C1 segment of cervical spinal cord (tissue), 14 donors: ENCODE data around the gene CTPS2.
A peak's percentile ranks its signal among the peaks of the same experiment; 100 is the strongest.

Experiments used
- DNase-seq, 14 donors: peaks; one replicate each; lab custom pipeline; 2025; lab: John Stamatoyannopoulos, UW

The CTPS2 gene

DNA sequence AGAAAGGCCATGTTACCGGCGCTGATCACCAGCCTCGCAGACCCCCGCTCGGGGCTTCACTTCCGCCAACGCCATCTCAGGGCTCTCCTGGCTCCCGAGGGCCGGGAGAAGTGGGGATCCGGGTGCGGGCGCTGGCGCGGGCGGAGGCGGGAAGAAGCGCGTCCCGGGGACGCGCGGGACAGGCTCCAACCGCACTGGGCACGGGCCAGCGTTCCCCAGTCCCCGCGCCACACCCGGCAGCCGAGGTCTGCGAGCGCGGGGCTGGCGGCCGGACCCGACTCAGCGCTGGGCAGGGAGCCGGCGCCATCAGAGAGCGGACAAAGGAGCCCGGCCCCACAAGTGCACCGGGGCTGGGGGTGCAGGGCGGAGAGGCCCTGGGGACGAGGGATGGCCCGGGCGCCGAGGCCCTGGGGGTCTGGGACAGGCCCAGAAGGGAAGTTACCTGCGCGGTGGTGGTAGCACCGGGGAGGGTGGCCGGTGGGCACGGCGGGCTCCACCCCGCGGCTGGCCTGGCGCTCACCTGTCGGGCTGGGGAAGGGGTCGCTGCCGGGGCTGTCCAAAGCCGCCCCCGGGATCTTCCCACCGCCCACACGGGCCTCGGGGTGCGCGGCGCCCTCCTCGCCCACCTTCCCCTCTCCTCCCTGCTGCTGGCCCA, 449 bp downstream of the CTPS2 start:
- peak in 8 of 14 donors; percentile 4 to 36 (median 23) for DNase-seq

DNA sequence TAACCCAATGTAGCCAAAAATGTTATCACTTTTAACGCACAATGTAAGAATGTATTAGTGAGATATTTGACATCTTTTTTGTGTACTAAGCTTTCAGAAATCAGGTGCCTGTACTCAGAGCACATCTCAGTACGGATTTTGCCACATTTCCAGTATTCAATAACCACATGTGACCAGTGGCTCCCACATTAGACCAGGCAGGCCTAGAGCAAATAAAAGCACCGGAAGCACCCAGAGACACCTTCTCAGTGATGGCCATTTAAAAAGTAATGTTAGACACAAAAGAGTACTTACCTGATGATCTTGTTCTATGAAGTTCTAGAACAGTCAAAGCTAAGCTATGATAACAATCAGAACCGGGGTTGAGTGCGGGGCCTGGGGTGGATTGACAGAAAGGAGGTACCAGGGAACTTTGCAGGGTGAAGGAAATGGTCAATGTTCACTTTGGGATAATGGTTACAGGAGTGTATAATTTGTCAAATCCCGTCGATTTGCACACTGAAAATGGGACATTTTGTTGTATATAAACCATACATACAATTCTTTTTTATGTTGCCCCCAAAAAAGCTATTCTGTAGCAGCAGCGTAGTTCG, 1.2 kb downstream of the CTPS2 start:
- peak in 2 of 14 donors; percentile 6 to 10 for DNase-seq

DNA sequence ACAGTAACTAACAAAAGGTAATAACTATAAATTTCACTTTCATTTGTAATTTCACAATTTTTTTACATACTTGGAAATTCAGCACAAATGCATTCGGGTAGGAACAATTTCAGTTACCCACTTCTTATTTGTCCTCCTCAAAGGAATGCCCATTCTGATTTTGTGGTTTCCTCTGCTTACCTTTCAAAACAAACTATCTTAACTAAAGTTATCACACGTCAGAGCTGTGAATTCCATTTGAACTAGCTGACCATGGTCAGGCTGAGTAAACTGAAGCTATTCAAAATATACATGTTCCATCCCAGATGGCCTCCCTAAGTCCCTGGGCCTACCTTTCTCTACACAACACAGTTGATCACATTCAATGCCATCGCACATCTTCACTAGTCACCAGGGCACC, 4.5 kb downstream of the CTPS2 start:
- DNase-seq: no peak

DNA sequence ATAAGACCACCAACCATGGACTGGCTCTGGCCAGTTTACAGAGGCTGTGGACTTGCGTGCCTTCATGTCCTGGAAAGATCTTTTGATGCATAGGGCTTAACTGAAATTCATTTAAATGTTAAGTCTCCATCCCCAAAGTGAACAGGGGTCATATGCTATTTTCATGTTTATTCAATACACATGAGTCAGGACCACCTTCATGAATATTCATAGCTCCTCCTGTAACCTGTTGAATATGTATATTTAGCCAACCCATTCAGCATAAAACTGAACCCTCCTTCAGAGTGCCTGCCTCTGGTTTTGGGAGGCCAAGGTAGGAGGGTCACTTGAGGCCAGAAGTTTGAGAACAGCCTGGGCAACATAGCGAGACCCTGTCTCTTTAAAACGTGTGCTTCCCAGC, 7.1 kb downstream of the CTPS2 start:
- DNase-seq: no peak

DNA sequence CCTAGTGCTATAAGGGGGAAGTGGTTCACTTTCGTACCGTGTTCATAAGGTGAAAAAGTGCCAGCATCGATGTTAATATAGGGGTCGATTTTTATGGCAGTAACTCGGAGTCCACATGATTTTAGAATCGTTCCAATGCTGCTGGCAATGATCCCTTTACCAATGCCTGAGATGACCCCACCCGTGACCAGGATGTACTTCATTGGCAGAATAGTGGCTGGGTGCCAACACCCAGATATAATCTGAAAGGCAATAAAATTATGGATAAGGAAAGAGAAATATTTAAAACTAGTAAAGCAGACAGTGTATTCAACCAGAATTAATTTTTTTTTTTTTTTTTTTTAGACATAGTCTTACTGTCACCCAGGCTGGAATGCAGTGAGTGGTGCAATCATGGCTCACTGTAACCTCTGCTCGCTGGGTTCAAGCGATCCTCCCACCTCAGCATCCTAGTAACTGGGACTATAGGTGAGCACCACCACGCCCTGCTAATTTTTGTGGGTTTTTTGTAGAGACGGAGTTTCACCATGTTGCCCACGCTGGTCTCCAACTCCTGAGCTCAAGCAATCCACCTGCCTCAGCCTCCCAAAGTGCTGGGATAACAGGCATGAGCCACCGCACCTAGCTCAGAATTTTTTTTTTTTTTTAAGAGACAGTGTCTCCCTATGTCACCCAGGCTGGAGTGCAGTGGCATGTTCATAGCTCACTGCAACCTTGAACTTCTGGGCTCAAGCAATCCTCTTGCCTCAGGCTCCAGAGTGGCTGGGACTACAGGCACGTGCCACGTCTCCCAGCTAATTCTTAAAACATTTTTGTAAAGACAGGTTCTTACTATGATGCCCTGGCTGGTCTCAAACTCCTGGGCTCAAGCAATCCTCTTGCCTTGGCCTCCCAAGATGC, 9.5 kb downstream of the CTPS2 start:
- no peak for DNase-seq

DNA sequence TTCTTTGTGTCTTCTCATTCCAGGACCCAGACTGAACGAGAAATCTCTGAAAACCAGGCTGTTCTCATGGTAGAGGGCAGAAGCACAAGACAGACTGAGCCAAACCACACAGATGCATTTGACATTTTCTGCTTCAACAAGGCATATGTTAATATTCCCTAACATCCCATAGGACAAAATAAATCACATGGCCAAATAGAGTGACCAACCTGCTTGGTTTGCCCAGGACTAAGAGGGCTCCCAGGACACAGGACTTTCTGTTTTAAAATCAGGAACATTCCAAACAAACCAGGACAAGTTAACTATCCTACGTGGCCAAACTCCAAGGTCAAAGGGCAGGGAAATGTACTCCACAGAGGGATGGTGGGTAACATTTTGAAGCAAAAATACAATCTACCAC, 11.7 kb downstream of the CTPS2 start:
- no peak for DNase-seq

DNA sequence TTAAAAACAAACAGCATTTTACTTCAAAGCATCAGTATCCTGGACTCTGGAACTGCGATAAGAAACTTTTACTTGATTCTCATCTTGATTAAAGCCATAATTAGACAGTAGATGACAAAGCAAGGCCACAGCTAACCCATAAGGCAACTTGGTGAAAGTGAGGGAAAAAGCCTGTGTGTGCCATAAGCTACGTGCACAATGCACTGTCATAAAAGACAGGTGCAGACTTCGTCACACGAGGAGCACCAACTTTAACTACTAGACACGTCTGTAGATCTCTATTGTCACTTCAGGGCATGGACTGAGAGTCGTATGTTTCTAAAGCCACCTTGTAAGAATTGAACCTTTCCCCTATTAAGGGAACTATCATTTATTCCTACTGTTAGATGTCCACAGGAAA, 13.1 kb downstream of the CTPS2 start:
- DNase-seq: no peak

DNA sequence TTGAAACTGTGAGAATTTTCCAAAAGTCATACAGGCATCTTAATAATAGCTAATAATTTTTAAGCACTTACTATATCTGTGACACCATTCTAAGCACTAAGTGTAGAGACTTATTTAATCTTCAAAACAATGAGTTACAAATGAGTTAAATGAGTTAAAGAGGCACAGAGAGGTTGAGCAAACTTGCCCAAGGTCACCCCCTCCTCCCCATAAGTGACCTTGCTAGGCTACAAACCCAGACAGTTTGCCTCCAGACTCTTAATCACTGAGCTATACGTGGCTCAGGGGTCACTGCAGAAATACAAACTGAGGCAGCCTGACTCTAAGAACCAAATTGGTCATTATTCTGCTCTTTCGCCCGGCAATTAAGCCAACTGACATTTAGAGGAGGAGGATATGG, 15.5 kb downstream of the CTPS2 start:
- DNase-seq: no peak

DNA sequence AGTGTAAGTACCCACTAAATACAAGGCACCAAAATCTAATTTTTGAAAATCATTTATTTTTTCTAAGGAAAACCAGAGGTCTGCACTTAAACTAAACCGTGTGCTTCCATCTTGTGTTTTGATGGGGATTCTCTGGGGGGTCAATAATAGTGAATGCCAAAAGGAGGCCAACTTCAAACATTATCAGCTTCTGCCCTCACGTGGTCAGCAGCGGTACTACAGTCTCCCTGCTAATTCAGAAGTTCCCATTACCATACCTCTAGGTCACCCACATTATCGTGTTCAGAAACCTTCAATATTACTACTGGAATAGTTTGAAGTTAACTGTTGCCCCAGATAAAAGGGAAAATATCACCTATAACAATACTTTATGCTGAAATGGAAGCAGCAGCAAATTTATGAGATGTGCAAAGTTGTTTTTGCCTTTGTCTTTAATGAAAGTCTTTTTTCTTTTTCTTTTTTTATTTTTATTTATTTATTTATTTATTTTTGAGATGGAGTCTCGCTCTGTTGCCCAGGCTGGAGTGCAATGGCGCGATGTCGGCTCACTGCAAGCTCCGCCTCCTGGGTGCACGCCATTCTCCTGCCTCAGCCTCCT, 17.3 kb downstream of the CTPS2 start:
- DNase-seq: peak in 6 of 14 donors; percentile 0 to 39 (median 15)

DNA sequence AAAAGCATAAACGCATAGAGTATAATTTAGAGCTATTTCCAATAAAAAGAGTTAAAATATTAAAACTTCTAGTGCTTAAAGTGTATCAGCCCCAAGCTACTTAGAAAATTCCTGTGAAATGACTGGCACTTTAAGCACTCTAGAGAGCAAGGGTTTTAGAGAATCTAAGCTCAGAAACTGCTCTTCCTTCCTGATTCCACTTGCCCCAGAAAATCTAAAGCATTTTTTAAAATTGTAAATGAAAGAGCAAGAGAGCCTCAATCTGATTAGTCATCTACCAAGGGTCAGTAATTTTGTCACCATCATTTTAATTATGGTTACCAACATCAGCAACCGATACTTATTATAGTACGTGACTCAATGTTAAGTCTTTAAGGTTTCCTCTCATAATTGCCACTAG, 25.0 kb downstream of the CTPS2 start:
- DNase-seq: no peak

DNA sequence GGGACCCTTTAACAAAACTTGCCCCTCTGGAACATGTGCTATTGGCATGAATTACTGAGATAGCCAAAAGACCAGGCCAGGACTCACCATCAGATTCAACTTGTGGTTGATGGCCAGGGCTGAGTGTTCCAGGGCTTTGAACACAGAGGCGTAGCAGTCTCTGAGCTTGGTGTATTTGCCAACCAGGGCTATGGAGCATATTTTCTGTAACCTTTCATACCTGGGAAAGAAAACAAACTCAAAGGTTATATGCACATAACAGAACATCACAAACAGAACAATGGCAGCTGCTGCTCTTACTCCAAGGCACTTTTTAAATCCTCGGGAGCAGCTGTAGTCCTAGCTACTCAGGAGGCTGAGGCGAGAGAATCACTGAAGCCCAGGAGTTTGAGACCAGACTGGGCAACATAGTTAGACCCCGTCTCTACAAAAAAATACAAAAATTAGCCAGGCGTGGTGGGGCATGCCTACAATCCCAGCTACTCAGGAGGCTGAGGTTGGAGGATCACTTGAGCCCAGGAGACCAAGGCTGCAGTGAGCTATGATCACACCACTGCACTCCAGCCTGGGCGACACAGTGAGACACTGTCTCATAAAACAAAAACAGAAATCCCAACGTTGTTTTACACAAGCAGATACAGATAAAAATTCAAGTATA, 29.3 kb downstream of the CTPS2 start:
- DNase-seq: no peak

DNA sequence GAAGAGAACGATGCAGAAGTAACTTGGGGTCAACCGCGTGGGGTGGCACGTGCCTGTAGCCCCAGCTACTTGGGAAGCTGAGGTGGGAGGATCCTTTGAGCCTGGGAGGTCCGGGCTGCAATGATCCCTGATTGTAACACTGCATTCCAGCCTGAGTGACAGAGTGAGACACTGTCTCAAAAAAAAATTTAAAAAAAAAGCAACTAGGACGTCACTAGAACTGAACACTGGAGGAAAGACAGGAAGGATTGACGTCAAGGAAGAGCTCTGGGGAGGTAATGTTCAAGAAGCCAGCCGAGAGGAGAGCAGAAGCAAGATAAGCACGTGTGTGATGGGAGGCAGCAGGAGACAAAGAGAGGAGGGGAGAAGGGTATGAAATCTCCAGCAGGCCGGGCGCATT, 33.8 kb downstream of the CTPS2 start:
- DNase-seq: no peak

DNA sequence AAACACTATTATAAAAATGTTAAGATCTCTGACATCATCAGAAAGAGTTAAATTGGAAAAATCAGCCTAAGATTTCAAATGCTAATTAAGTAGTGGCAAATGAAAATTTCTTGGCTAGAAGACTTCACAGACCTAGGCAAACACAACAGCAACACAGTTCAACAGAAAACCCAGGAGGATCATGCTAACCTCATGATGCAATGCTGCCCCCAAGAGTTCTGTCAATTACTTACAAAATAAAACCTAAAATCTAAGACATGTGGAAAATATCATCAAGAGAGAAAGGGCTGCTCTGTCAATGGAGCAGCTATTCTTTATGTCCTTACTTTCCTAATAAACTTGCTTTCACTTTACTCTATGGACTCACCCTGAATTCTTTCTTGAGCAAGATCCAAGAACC, 41.5 kb downstream of the CTPS2 start:
- DNase-seq: peak in 2 of 14 donors; percentile 3

DNA sequence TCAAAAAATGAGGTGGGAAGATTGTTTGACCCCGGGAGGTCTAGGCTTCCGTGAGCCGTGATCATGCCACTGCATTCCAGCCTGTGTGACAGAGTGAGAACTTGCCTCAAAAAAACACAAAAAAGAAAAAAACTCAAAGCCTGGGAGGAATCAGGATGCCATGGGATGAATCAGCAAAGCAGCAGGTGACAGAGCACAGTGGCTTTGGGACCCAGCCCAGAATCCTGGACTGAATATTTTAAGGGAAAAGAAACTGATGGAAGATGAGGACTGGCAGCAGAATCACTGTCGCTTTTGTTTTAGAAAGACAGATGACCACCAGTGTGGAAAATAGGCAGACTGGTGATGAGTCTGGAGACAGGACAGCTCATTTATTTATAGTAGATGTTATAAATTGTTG, 45.9 kb downstream of the CTPS2 start:
- DNase-seq: peak in 11 of 14 donors; percentile 1 to 61 (median 14)

DNA sequence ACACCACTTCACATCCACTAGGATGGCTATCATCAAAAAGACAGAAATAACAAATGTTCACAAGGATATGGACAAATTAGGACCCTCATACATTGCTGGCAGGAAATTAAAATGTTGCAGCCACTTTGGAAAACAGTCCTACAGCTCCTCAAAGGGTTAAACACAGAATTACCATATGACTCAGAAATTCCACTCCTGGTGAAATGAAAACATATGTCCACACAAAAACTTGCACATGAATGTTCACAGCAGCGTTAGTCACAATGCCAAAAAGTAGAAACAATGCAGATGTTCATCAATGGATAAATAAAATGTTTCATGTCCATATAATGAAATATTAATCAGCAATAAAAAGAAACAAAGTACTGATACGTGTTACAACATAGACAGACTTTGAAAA, 47.4 kb downstream of the CTPS2 start:
- no peak for DNase-seq

DNA sequence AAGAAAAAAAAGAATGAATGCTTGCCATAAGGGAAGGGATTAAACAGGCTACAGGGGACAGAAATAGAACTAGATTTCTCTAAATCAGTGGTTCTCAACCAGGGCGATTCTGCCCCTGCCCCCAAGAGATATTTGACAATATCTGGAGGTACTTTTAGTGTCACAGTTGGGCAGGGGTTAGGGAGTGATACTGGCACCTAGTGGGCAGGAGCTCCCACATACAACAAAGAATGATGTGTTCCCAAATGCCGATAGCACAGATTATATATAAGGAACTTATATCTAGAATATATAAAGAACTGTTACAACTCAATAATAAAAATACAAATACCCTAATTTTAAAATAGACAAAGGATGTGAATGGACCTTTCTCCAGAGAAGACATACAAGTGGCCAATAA, 47.8 kb downstream of the CTPS2 start:
- no peak for DNase-seq

DNA sequence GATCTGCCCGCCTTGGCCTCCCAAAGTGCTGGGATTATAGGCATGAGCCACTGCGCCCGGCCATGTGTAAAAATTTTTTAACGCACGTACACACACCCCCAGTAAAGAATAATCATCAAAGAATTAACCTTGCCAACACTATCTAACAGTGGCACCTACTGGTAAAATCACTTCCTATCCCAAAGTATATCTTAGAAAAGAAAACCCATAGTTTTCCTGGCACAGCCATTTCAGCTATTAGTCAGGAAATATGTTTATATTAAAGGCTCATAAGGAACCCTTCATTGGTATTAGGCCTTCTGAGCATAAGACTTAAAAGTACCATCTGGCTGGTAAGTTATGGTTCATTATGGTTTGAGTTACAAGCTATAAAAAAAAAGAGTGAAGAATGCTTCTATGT, 48.4 kb downstream of the CTPS2 start:
- DNase-seq: no peak

DNA sequence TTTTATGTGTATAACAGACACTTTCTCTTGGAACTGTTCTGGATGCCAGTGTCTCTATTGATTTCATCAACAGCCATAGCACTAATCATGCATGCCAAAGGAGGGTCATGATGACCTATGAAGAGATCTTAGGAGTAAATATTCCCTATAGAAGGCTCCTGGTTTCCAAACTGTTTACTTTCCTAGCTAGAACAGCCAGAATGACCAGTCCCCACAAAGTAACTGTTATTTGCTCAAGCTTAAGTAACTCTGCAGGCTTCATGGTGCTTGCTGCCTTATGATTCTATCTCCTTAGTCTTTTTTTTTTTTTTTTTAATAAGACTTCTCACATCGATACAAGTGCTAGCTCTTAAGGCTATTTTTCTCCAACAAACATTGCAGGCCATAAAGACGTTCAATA, 50.1 kb downstream of the CTPS2 start:
- DNase-seq: no peak

DNA sequence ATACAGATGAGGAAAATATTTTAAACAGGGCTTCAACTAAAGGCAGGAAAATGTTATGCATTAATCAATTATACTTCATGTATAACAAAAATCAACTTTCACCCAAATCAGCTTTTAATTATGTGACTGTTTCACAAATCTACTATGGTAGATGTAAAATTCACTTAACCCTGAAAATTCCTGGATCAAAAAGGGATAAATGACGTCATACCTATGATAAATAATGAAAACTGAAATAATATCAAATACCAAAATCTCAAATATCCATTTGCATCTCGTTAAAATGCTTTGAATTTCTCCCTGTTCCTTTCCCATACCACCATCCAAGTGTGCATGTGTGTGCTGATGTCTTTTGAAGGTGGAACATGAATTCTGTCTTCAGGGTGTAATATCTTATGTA, 51.0 kb downstream of the CTPS2 start:
- no peak for DNase-seq

DNA sequence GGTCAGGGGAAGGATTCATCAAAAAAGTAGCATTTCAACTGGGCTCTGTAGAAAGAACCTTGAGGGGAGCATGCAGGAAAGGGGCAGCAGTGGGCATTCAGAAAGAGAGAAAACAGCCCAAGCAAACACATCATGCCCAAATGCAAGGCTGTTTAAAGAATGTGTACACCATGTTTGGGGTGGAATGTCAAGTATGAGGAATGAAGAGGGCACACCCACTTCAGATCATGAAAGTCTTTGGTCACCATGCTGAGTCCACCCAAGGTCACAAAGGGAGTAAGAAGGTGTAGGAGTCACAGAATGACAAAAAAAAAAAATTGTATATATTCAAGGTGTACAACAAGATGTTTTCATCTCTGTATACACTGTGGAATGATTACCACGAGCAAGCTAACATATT, 53.1 kb downstream of the CTPS2 start:
- DNase-seq: no peak

DNA sequence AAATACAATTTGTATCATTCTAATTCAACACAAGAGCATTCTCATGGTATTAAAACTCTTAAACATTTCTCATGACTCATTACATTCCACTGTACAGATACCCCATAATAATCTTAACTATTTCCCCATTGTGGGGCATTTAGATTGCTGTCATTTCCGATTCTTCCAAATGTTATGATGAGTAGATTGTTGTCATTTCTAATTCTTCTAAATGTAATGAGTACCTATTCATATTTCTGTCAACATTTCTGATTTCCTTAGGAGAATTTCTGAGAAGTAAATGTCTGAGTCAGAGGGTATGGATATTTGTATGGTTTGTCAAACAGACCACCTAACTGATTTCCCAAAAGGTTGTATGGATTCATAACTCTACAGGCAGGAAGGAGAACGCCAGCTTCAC, 54.2 kb downstream of the CTPS2 start:
- DNase-seq: no peak

DNA sequence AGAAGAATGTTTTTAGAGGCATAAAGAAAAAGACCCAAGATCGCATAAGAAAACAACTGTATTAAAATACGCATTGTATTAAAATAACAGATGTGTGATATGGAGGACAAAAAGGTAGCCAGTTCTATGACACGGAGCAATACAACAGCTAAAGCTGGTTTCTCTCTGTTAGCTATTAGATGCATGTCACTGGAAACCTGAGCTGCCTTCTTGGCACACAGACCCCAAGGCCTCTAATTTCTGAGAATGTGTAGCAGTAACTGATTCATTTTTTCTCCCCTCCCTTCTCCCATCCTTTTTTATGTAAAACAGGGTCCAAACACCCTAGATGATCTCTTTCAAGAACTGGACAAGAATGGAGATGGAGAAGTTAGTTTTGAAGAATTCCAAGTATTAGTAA, 58.4 kb downstream of the CTPS2 start:
- DNase-seq: no peak
